ENCODE data around the gene CSTB.
A peak's percentile ranks its signal among the peaks of the same experiment; 100 is the strongest.

The CSTB gene

DNA sequence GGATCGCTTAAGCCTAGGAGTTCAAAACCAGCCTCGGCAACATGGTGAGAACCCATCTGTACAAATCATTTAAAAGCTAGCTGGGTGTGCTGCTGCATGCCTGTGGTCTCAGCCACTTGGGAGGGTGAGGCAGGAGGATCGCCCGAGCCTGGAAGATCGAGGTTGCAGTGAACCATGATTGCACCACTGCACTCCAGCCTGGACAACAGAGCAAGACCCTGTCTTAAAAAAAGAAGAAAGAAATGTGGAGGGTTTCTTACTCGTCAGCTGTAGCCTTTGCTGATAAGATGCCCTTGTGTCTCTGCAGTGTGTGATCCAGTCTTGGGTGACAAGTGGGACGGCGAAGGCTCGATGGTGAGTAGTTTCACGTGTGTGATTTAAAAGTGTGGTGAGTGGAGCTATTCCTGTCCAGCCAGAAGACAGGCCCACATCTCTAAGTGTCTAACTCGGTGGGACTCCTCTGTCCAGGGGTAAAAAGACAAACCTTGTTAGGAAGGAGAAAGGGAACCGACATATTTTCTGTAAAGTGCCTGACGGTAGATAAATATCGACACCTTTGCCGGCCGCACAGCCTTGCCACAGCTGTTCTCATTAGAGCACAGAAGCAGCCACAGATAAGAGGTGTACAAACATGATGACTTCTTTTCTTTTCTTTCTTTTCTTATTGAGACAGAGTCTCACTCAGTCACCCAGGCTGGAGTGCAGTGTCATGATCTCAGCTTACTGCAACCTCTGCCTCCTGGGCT is 30.2 kb downstream of the CSTB start:
- no peak for DNase-seq

DNA sequence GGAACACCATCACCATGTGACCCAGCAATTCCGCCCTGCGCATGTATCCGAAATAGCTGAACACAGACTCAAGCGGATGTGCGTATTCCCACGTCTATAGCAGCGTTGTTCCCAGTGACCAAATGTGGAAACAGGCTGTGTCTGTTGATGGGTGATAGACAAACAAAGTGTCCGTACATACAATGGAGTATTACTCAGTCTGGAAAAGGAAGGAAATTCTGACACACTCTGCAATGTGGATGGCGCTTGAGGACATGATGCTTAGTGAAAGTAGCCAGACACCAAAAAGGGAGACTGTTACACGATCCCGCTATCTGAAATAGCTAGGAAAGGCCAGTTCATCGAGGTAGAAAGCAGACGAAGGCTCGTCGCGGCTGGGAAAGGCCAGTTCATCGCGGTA is 31.4 kb downstream of the CSTB start:
- no peak for DNase-seq

DNA sequence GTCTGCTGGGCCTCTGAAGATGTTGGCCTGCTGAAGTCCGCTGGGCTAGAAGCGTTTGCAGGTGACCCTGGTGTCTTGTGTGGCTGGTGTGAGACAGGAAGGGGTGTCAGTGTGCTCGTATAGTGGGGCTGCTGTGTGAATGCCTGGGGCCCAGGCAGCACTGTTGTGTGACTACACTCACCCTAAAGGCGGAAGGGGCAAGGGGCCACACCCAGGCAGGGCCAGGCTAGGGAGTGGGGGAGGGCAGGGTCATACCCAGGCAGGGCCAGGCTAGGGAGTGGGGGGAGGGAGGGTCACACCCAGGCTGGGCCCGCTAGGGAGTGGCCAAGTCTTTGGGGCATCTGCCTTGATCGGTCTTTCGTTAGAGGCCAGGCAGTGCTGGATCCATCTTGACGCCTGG is 32.2 kb downstream of the CSTB start:
- DNase-seq: no peak

DNA sequence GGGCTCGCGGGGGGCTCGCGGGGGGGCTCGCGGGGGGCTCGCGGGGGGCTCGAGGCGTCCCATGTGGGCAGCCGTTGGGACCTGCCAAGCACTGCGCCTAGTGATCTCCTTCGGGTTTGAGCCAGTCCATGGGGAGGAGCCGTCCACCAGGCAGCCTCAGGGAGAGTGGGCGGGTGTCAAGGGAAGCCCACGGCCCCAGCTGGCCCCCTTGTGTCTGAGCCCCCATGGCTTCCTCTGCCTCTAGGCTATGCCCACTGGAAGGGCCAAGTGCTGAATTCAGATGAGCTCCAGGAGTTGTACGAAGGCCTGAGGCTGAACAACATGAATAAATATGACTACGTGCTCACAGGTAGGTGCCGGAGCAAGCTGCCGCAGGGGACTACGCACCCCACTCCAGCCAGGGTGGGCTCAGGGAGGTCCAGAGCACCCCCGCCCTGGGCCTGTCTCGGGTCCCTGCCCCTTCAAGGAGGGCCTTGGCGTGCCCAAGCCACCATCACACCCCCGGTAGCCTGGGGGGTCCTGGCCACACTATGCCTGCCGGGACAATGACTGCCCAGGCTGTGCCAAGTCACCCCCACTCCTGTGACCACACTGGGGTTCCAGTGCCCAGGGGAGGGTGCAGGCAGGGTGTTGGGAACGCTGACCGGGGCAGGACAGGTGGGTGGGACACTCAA is 34.5 kb downstream of the CSTB start:
- DNase-seq: no peak

DNA sequence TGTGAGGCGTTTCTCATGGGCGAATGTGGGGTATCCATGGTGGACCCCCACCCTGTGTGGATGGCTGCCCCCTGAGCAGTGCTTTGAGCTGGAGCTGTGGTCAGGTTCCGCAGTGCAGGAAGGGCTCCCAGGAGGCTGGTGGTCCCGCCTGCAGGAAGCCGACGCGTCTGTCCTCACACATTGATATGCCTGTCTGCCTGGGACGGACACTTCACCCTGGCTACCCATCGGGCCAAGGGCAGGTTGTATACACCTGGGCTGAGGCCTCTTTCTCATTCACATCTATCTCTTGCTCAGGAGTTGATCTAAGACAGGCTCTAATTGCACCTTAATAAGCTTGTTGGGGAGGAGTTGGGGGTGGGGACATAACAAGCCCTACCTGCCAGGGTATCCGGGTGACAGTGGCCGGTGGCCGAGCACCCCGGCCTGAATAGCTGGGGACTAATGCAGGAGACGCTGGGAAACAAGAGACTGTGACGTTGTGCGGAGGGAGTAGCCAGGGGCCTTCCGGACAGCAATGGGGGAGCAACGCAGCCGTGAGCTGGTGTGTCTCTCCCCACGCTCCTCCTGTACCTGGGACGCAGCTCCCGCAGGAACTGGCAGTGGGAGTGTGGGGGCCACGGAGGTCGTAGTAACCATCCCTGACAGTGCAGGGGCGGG is 35.5 kb downstream of the CSTB start:
- DNase-seq: peak; percentile 61

DNA sequence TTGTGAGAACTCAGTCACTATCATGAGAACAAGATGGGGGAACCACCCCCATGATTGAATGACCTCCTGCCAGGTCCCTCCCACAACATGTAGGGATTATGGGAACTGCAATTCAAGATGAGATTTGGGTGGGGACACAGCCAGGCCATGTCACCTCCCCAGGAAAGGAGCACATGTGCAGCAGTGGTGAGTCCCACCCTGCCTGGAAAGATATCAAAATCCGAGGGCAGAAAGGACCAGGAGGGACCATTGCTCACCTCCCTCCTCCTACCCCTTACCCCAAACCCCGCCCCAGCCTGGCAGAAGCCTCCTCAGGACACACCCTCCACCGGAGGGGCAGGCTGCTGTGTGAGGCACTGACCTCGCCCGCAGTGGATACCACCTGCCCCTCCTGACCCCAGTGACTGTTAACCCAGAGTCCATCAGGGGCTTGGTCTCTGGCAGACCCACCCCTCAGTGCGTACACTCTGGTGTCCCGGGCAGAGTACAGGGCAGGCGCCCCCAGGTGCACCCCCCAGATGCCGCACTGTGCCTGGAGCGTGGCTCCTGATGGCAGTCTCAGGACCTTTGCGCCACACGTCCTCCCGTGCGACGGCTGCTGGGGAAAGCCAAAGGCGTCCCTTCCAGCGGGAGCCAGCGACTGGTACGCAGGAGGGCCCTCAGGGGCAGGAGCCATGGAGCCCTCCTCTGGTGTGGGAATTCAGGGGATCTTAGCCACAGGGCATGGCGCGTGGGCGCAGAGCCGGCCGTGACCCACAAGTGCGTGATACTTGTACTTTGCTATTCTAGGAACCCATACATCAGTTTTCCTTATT is 36.3 kb downstream of the CSTB start:
- DNase-seq: no peak

DNA sequence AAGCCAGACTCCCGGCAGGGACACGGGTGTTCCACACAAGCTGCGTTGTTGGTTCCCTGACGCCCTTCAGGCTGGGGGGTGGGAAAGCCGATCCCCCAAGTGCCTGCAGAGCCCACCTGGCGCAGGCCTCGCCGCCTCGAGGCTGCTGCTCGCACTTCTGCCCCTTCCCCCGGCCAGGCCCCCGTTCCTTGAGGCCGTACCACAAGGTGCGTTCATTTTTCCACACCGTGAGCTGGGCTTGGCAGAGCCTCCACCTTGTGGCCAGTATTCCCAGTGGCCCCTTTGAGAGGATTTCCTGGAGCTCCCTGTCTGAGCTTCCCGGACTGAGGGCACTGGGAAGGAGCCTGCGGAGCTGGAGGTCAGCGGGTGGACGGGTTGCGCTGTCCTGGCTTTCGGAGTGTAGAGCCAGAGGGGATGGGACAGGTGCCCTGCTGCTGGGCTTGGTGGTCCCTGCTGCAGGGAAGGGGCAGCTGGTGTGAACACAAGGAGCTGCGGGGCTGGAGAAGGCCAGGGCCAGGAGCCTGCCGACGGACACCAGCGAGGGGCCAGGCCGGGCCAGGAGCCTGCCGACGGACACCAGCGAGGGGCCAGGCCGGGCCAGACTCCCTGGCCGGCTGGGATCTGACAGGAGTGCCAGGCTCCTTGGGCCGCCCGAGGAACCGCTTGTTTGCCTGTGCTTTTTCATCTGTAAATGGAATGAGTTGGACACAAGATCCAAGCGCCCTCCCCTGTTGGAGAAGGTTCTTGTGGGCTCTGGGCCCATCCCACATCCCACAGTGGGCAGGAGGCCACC is 38.8 kb downstream of the CSTB start:
- no peak for DNase-seq

DNA sequence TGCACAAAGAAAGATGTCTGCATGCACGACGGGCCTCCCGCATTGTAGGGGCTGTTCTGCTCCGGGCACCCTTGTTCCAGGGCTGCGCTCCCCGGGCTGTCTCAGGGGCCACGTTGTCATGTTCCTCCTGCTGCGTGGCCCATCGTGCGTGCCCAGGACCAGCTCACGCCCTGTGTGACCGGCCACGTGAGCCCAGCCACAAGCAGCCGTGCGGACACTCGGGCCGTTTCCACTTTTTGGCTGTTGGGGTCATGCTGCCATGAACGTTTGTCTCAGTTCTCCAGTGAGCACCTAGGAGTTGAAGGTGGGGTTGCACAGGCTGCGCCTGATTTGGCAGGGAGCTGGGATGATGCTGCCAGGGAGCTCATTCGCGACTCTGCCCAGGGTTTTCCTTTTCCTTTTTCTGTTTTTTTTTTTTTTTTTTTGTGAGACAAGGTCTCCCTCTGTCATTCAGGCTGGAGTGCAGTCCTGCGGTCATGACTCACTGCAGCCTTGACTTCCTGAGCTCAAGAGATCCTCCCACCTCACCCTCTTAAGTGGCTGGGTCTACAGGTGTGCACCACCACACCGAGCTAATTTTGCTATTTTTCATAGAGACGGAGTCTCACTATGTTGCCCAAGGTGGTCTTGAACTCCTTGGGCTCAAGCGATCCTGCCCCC is 39.8 kb downstream of the CSTB start:
- DNase-seq: no peak

DNA sequence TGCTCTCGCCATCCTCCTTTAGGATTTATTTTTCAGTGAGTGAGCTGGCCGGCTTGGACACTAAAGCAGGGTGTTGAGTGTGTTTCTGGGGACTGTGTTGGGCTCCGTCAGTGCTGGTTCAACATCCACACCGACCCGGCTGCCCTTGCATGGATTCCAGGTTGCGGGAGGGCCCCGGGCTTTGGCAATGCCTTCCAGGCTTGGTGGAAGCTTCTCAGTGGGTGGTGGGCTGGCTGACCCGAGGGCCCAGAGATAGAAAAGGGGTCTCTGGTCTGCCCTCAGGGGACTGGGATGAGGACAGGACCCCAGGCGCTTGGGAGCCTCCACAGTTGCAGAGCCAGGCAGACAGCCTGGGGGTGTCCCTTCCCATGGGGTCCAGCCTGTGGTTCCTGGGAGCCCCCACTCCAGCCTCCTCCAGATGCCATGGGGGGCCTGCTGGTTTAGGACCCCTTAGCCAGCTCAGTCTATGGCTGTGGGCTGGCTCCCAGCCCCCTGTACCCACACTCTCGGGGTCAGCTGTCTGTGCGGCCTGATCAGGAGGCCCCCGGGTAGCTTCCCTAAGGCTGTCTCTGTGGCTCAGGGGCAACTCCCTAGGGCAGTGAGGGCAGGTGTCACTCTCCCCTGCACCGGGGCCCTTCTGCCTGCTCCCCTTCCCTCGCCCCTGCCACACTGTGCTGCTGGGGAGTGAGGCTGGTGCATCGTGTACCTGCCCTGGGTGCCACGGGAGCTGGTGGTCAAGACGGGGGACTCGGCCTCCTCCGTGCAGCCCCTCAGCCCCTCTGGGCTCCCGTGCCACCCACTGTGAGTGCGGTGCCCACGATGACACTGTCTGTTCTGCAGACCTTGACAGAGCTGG is 40.6 kb downstream of the CSTB start:
- DNase-seq: no peak

DNA sequence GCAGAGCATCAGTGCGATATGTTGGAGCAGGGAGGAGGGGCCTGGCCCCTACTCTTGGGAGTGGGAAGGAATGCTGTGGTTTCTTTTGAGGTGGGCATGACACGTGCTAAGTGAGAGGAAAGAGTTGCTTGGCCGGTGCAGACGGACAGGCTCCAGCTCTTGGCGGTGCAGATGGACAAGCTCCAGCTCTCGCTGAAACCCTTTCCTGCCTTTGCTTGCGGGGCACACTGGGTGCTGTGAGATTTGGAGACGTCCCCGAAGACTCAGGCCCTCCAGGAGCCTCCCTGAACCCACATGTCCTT is 41.2 kb downstream of the CSTB start:
- DNase-seq: no peak

DNA sequence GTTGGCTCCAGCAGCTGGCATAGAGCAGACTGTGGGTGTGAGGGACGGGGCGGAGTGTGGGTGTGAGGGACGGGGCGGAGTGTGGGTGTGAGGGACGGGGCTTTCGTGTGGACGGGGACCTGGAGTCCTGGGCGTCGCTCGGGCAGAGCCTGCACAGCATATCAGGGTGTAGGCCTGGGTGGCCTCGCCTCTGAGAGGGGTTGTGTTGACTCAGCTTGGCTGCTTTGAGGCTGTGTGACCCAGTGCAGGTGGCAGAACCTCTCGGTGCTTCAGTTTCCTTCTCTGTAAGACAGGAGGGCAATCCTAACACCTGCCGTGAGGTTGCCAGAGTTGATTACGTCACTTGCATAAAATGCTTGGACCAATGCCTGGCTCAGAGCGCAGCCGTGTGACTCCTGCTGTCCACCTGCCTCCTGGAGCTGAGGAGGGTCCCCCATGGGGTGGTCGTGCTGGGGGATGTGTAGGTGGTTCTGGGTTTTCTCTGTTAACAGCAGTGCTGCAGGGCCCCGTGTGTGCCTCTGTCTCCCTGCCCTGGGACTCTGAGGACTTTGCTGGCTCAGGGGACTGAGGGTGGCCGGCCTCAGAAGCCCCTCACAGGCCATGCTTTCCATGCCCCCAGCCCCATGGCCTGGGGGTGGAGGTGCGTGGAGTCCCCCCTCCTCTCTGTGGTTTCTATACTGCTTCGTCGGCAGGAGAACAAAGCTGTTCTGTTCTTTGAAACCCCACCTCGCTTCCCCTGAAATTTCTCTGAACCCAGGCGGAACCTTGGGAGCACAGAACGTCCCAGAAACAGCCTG is 41.8 kb downstream of the CSTB start:
- DNase-seq: no peak

DNA sequence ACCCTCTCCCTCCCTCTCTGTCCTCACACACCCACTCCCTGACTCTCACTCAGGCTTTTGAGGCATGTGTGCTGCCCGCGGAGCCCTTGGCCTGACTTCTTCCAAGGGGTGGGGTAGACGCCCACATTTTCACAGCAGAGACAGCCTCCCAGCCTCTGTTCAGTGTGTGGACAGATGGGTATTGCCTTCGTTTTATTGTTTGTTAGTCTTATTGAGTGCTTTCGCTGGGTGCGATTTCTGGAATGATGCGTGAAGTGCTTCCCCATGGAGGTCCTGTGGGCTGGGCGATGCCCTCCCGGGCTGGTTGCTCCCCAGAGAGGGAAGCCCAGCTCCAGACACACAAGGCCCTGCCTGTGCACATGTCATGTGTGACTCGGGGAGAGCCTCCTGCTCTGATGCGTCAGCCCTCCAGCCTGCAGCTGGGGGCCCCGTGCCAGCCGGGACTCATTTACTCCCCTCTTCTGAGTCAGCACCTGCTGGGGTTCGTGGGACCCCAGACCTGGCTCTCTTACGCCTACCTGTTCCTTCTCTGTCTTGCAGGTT is 42.5 kb downstream of the CSTB start:
- no peak for DNase-seq

DNA sequence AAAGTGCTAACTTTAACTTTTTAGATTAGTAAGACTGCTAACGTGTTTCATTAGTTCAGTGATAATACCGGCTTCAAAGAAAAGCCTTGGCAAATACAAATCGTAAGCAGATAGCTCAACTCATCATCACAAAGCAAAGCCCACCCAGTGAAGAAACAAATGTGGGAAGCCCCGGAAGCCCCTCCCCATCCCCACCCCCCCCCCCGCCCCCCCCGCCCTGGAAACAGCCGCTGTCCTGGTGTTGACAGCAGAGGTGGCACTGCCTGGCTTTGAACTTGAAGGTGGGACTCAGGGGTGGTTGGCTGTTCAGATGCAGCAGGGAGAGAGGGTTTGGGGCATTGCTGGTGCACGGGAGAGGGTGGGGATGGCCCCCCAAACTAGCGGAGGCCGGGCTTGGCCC is 43.0 kb downstream of the CSTB start:
- no peak for DNase-seq

DNA sequence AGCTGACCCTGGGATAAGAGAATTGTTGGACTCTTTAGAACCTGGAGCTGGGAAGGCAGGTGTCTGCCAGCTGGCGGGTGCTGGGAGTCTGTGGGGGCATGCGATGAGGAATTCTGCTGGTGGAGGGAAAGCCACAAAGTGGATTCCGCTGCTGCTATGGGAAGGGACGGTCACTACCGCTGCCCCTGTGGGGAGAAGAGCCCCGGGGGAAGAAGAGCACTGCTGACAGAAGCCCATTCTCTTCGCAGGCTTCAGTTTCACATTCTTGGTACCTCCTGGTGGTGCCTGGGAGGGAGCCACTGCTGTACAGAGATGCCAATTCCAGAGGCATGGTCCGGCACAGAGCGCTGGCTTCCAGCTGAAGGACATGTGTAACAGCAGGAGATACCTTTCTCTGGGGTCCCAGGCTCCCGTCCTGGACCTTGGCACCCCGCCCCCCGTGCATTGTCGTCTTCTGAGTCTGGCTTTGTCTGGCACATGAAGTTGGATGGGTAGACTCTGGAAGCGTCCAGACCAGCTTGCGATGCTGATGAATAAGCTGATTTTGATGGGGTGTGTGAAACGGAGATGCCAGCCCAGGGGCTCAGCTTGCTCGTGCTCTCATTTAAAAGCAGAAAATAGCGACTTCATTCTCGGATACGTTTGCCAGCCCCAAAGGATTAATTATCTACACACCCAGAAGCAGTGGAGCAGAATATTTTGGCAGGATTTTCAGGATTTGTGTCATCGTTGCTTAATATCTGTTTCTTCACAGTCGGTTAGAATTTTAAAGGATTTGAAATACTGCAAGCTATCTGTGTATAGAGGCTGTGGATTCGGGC is 44.0 kb downstream of the CSTB start:
- DNase-seq: peak; percentile 50

DNA sequence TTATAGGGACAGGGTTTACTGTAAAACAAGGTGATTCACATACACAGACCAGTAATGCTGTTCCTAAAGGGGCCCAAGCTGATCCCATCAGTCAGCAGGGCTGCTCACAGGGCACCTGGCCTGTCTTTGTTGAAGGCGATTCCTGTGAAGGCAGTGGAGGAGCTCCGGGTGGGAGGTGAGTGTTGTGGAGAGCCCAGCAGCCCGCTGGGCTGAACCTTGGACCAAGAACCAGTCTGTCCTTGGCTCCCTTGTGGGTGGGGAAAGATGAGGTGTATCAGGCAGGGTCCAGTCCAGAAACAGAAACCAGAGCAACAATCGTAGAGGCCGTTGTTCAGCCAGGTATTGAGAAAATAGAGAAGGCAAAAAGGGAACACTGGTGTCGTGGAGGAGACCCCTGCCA is 44.6 kb downstream of the CSTB start:
- no peak for DNase-seq

DNA sequence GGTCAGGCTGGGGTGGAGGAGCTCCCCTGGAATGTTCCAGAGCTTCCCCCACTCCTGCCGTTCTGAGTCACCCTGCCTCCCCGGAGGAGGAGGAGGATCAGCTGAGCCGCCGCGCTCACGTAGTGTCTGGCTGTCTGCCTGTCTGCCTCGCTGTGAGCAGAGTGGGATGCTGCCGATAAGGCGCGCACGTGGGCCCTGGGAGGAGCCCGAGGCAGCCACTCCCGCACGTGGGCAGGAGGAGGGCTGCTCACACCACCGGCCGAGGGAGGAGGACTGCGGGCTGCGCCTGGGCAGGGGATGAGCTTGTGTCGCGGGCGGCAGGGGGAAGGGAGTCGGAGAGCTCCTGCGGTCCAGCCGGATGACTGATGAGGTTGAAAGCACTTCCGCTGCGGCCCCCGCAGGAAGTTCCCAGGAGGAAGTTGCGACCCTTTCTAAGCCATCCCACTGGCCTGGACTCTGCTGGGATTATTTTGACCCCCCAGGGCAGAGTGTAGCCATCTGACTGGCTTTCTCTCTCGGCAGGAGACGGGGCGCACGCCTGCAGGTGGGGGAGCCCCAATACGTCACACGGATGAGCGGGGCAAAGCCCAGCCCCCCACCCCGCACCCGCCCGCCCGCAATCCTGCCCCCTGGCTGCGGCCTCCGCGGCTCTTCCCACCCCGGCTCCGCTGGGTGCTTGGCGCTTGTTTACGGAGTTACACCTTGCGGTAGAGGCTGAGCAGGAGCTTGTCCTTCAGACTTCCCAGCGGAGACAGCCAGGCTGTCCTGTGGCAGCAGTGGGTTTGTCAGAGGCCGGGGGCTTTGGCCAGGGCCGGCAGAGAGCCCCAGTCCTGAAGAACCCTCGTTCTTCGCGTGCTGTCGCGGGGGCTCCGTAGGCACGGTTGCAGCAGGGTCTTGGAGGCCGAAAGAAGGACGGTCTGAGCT is 47.4 kb downstream of the CSTB start:
- peak; percentile 79 for DNase-seq

DNA sequence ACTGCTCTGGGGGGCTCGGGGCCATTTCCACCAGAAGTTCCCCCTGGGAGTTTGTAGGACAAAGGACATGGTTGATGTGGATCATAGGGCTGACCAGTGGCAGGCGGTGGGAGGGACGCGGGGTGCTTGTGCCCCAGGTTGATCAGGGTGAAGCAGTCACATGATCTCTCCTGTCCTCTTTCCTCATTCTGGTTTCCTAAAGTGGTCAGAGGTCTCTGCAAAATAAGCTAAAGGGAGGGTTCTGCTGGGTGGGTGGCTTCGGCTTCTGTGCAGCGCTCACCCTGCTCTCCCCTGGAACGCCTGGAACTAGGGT is 48.0 kb downstream of the CSTB start:
- DNase-seq: no peak

DNA sequence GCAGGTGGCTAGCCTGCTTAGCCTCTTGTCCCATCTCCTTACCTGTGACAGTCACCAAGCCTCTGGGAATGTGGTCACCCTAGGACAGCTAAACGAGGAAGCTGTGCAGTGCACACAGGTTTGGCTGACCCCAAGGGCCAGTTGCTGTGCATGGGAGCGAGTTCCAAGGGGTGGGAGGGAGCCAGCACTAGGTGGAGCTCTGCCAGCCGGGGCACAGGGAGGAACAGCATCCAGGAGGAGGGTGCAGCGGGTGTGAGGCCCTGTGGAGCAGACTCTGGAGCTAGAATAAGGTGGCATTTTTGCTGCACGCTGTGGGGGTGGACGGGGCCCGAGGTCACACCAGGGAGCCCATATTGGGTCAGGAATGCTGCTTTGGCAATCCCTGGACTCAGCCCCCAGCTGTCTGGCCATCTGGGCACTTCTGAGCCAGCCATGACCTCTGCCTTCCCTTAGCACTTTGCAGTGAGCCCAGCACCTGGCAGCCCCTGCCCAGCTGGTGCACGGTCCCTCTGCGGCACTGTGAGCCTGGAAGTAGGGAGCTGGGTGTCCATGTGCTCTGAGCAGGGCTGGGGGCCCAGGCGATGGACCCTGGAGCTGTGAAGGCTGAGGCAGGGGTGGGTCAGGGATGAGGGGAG is 48.5 kb downstream of the CSTB start:
- peak; percentile 21 for DNase-seq
